ENCODE measurements around the gene NFATC2. TPM values are rescaled to one million over a fixed set of nuclear protein-coding genes. Genes with fewer than 3 reads are reported as not detected.

The NFATC2 gene
- not detected in 2 replicates for polyA plus RNA-seq (2014; cell fraction: cytosol; rRNA removed)
- polyA plus RNA-seq (2014; cell fraction: nucleus; rRNA removed) = not detected in 2 replicates

- DNase-seq (ENCODE audit: low spot score) = no peak
Measured at GRCh38 chr20:51542571-51543421, at the start of gene NFATC2. NFATC2 (minus strand) TSS chr20:51542719; CDS start chr20:51542499, 220 bp downstream.

GRCh38 chr20:51591871-51592270, 49.4 kb upstream of the NFATC2 start:
- no peak for DNase-seq (ENCODE audit: low spot score)

GRCh38 chr20:51588762-51589161, 46.2 kb upstream of the NFATC2 start:
- no peak for DNase-seq (ENCODE audit: low spot score)

GRCh38 chr20:51587145-51587544, 44.6 kb upstream of the NFATC2 start:
- DNase-seq (ENCODE audit: low spot score) = no peak

- DNase-seq (ENCODE audit: low spot score) = peak; percentile 36
Measured at GRCh38 chr20:51586005-51586440, 43.5 kb upstream of the NFATC2 start.

GRCh38 chr20:51585148-51585547, 42.6 kb upstream of the NFATC2 start:
- no peak for DNase-seq (ENCODE audit: low spot score)

- peak; percentile 35 for DNase-seq (ENCODE audit: low spot score)
Measured at GRCh38 chr20:51584737-51585136, 42.2 kb upstream of the NFATC2 start.

GRCh38 chr20:51584116-51584515, 41.6 kb upstream of the NFATC2 start:
- DNase-seq (ENCODE audit: low spot score) = no peak

GRCh38 chr20:51583499-51583898, 41.0 kb upstream of the NFATC2 start:
- DNase-seq (ENCODE audit: low spot score) = no peak

GRCh38 chr20:51583073-51583472, 40.6 kb upstream of the NFATC2 start:
- DNase-seq (ENCODE audit: low spot score) = no peak

- no peak for DNase-seq (ENCODE audit: low spot score)
Measured at GRCh38 chr20:51581571-51581970, 39.1 kb upstream of the NFATC2 start.

GRCh38 chr20:51579137-51579536, 36.6 kb upstream of the NFATC2 start:
- DNase-seq (ENCODE audit: low spot score) = no peak

GRCh38 chr20:51578145-51578459, 35.6 kb upstream of the NFATC2 start:
- no peak for DNase-seq (ENCODE audit: low spot score)

GRCh38 chr20:51577432-51578144, 35.1 kb upstream of the NFATC2 start:
- DNase-seq (ENCODE audit: low spot score) = no peak

- no peak for DNase-seq (ENCODE audit: low spot score)
Measured at GRCh38 chr20:51575486-51575885, 33.0 kb upstream of the NFATC2 start.

GRCh38 chr20:51574248-51575033, 31.9 kb upstream of the NFATC2 start:
- no peak for DNase-seq (ENCODE audit: low spot score)

GRCh38 chr20:51573576-51574243, 31.2 kb upstream of the NFATC2 start:
- no peak for DNase-seq (ENCODE audit: low spot score)

- DNase-seq (ENCODE audit: low spot score) = no peak
Measured at GRCh38 chr20:51571460-51571794, 28.9 kb upstream of the NFATC2 start.

GRCh38 chr20:51570739-51571459, 28.4 kb upstream of the NFATC2 start:
- no peak for DNase-seq (ENCODE audit: low spot score)

GRCh38 chr20:51569815-51570738, 27.6 kb upstream of the NFATC2 start:
- DNase-seq (ENCODE audit: low spot score) = no peak
